Body of pancreas (tissue), 4 donors: ENCODE data around the gene NEDD9. TPM values are rescaled to one million over a fixed set of nuclear protein-coding genes. Genes with fewer than 3 reads are reported as not detected.

Source experiments
- ATAC-seq: fragments of 150-250 bp; one replicate; pipeline ENCODE4 v1.9.1; 2016
- DNase-seq, 4 donors: peaks; one replicate each; pipeline ENCODE4 v3.0.0-alpha.2; 2019
- H3K27ac ChIP-seq, 4 donors: fragments of 200-600 bp; sonication (generic); 1 replicate in 3 of 4; 2 replicates in 1 of 4; pipeline versions ENCODE4 v1.5.1 to v1.6.1; 2016 to 2019; ENCODE audit warnings: mild to moderate bottlenecking in 1 of 4, mixed read lengths in 1 of 4, moderate library complexity in 1 of 4
- H3K27me3 ChIP-seq, 2 donors: fragments of 200-600 bp; sonication (generic); one replicate each; pipeline ENCODE4 v1.6.0; 2016; ENCODE audit warnings: mild to moderate bottlenecking in 1 of 2
- H3K36me3 ChIP-seq, 2 donors: fragments of 200-600 bp; sonication (generic); replicated peaks in 1 of 2; 2 replicates each; pipeline ENCODE4 v1.5.1; 2016; ENCODE audit warnings: low read depth in 2 of 2; ENCODE audit not compliant: insufficient read depth in 1 of 2
- H3K4me1 ChIP-seq: fragments of 200-600 bp; sonication (generic); one replicate; pipeline ENCODE4 v1.6.0; 2016
- H3K4me3 ChIP-seq, 2 donors: fragments of 200-600 bp; sonication (generic); 1 replicate in 1 of 2; 2 replicates in 1 of 2; pipeline ENCODE4 v1.5.1; 2016 to 2019
- H3K9me3 ChIP-seq, 3 donors: fragments of 200-600 bp; sonication (generic); 1 replicate in 2 of 3; 2 replicates in 1 of 3; pipeline ENCODE4 v1.5.1; 2016
- CTCF ChIP-seq, 7 experiments: fragments of 450-650 bp in 4 of 7; fragments of 200-600 bp in 3 of 7; sonication (generic) in 3 of 7; IDR thresholded peaks; one replicate each; pipeline ENCODE4 v1.5.1; 2016 to 2019; ENCODE audit warnings: antibody characterized with exemption in 7 of 7
- POLR2A ChIP-seq, 3 donors: fragments of 450-650 bp; IDR thresholded peaks; one replicate each; pipeline ENCODE4 v1.6.1; 2016; ENCODE audit warnings: antibody characterized with exemption in 3 of 3, mild to moderate bottlenecking in 2 of 3
- WGBS, 2 donors: methylation state at CpG; one replicate each; pipeline ENCODE4 v1.1.5; 2017; 5-methylcytosine and 5-hydroxymethylcytosine counted together
- intact Hi-C: fragments of 100-400 bp; cut with DNase I; formaldehyde crosslinking; loops from one replicate; pipeline ENCODE4 v1.15.1; 2023
- total RNA-seq, 2 donors: library from RNA; depleted of rRNA; stranded (reverse); fragments of >200 nt; gene quantifications; one replicate each; pipeline ENCODE4 v1.1.0, GENCODE V29; 2016

Gene NEDD9
- total RNA-seq, 2 donors from 2014 or later, result 22.8 to 58.3 TPM

DNA sequence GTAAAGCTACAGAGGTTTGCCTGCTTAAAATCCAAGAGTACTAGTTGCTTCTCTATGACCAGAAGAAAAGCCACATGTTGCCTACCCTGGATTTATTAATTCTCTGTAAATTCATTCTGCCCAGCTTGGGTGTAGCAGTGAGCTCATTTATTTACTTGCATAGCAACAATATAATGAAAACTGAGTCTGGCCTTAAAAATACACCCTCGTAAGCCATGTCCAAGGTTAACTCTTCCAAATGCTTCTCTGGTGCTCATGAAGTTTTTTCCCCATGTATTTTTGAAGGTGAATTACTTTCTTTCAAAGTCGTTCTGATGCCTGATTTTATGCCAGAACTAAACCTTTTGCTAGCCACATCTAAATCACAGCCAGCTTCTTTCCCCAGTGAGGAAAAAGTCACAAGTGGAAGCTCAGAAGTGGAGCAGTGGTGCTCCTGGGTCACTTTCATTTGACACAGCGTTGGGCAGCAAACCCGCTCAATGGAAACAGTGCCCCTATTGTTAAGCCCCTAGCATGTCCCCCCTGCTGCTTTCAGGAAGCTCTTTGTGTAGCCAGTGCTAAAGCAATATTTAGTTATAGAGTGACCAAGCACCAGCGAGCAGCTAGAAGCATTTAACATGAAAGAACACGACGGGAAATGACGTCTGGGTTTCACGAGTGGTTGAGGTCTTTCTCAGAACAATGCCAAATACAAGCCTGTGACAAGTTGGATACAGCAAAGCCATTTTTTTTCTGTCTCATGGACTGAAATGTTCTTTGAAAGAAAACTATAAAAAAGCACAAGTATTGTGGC, 29.8 kb downstream of the NEDD9 start:
- DNase-seq (peak; percentile 29 to 56 (median 52)), ATAC-seq (peak; percentile 58)
- Histone ChIP-seq H3K27ac (peak overlapping the region; percentile 55 to 79 (median 66)), H3K36me3 (no peaks in the 10 kb centered on the region), H3K9me3 (no peaks in the 10 kb centered on the region), H3K4me3 (no peak overlapping the region), H3K27me3 (no peaks in the 10 kb centered on the region), H3K4me1 (peaks cover 44% of the 10 kb centered on the region)
- WGBS, 2 donors, result 56 to 64% methylated on average over 9 of the region's 9 CpGs
- intact Hi-C loops, result no loop called here
- TF ChIP-seq POLR2A (IDR thresholded peaks at IDR 0.05), result peak in 2 of 3 donors; percentile 21 to 34
- no peak for TF ChIP-seq CTCF (IDR thresholded peaks at IDR 0.05)

- H3K27ac ChIP-seq, result peak overlapping the region in 3 of 4 donors; percentile 55 to 79 (median 75)
- WGBS, 2 donors, result 52 to 60% methylated on average over 4 of the region's 4 CpGs
- no peaks in the 10 kb centered on the region for H3K9me3 ChIP-seq
- H3K4me1 ChIP-seq, result peaks cover 45% of the 10 kb centered on the region
- ATAC-seq, result peak; percentile 44
- no peak overlapping the region for H3K4me3 ChIP-seq
- no peaks in the 10 kb centered on the region for H3K27me3 ChIP-seq
- TF ChIP-seq CTCF (IDR thresholded peaks at IDR 0.05) (no peak), POLR2A (IDR thresholded peaks at IDR 0.05) (no peak)
- intact Hi-C loops, result no loop called here
- no peak for DNase-seq
- H3K36me3 ChIP-seq, result no peaks in the 10 kb centered on the region
These were observed 30.5 kb downstream of the NEDD9 start for GRCh38 chr6:11201772-11202512.

DNA sequence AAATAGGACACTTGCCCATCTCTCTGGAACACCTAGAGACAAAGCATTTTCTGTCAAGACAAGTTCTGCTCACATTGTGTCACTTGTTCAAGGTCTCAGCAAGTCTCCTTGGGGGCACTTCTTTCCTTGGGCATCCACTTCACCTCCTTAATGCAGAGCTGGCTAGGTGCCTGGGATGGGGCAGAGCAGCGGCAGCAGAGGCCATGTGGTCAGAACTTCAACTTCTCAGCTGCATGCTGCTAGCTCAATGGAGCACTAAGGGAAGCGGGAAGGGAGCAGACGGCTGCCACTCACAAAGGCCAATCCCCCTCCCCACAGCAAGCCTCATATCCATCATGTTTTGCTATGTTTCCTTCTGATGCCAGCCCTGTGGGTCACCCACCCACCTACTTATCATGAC, 31.5 kb downstream of the NEDD9 start:
- WGBS, 2 donors, result 65 to 67% methylated on average over 3 of the region's 3 CpGs
- TF ChIP-seq CTCF (IDR thresholded peaks at IDR 0.05) (no peak), POLR2A (IDR thresholded peaks at IDR 0.05) (no peak)
- H3K4me1 ChIP-seq, result peaks cover 36% of the 10 kb centered on the region
- no peaks in the 10 kb centered on the region for H3K9me3 ChIP-seq
- ATAC-seq (no peak), DNase-seq (no peak)
- intact Hi-C loops, result no loop called here
- H3K27ac ChIP-seq, result peak overlapping the region in 2 of 4 donors; percentile 45 to 79
- H3K27me3 ChIP-seq, result no peaks in the 10 kb centered on the region
- H3K4me3 ChIP-seq, result no peak overlapping the region
- H3K36me3 ChIP-seq, result no peaks in the 10 kb centered on the region

DNA sequence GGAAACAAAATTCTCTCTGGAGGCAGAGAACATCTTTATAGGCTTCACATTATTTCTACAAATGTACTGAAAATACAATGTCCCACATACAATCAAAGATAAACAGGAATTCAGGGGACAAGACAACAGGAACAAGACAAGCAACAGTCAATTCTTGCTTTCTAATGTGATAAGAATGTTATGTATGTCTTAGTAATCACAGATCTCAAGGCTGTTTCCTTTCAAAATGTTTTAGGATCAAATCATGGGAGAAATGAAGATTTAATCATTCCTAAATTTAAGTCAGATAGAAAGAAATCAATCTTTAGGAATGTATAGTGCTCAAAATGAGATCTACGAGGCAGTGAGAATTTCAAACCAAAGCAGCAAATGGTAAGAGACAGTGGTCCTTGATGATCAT, 32.1 kb downstream of the NEDD9 start:
- Histone ChIP-seq H3K27me3 (no peaks in the 10 kb centered on the region), H3K4me1 (peaks cover 38% of the 10 kb centered on the region), H3K9me3 (no peaks in the 10 kb centered on the region), H3K27ac (peak overlapping the region in 1 of 4 donors; percentile 45), H3K4me3 (no peak overlapping the region), H3K36me3 (no peaks in the 10 kb centered on the region)
- no peak for DNase-seq
- no peak for ATAC-seq
- 94 to 96% methylated on average over 1 of the region's 1 CpG for WGBS, 2 donors
- TF ChIP-seq CTCF (IDR thresholded peaks at IDR 0.05) (no peak), POLR2A (IDR thresholded peaks at IDR 0.05) (no peak)
- intact Hi-C loops, result no loop called here
